ENCODE measurements around the gene SMPD1. TPM values are rescaled to one million over a fixed set of nuclear protein-coding genes. Genes with fewer than 3 reads are reported as not detected.

Gene SMPD1
- total RNA-seq, 1 experiment from 2014 or later: 176 TPM

DNA sequence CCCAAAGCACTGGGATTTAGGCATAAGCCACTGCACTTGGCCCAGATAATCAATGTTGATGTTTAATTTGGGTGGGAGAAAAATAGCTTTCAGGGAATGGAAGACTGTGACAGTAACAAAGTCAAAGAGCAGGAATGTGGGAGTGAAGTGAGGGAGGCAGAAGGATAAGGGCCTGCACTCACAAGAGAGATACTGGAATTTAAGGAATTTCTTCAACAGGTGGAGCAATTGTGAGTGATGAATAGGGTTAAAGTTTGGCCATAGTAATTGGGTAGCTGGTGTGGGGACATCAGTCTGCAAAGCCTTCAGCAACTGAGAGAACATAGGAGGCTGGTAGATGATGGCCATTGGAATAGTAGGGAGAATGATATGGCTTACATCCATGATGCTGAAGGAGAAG lies 37.2 kb downstream of the SMPD1 start:
- H3K4me3 ChIP-seq (ENCODE audit: low read depth, low read length, poor library complexity, severe bottlenecking): no peak overlapping the region
- no peak for DNase-seq (ENCODE audit: low spot score)
- intact Hi-C loops (cut with micrococcal nuclease; ENCODE audit: unreplicated experiment): no loop called here
- no peaks in the 10 kb centered on the region for H3K27me3 ChIP-seq (replicated peaks; ENCODE audit: insufficient read depth, low read depth, low read length, poor library complexity)
- no peaks in the 10 kb centered on the region for H3K36me3 ChIP-seq (ENCODE audit: insufficient read depth, low read length, poor library complexity, severe bottlenecking)
- no peak overlapping the region for H3K27ac ChIP-seq (ENCODE audit: low read depth, low read length, poor library complexity, severe bottlenecking)
- TF ChIP-seq, protein P1, sequence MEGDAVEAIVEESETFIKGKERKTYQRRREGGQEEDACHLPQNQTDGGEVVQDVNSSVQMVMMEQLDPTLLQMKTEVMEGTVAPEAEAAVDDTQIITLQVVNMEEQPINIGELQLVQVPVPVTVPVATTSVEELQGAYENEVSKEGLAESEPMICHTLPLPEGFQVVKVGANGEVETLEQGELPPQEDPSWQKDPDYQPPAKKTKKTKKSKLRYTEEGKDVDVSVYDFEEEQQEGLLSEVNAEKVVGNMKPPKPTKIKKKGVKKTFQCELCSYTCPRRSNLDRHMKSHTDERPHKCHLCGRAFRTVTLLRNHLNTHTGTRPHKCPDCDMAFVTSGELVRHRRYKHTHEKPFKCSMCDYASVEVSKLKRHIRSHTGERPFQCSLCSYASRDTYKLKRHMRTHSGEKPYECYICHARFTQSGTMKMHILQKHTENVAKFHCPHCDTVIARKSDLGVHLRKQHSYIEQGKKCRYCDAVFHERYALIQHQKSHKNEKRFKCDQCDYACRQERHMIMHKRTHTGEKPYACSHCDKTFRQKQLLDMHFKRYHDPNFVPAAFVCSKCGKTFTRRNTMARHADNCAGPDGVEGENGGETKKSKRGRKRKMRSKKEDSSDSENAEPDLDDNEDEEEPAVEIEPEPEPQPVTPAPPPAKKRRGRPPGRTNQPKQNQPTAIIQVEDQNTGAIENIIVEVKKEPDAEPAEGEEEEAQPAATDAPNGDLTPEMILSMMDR (conservative IDR thresholded peaks at IDR 0.05; ENCODE audit: low read depth, low read length): no peak
- TF ChIP-seq EZH2 (IDR thresholded peaks at IDR 0.05; ENCODE audit: borderline replicate concordance, low read depth, low read length, poor library complexity, severe bottlenecking): no peak
- CTCF ChIA-PET: no interaction called here
- no peaks in the 10 kb centered on the region for H3K4me1 ChIP-seq (ENCODE audit: insufficient read depth, low read length, poor library complexity, severe bottlenecking)
- no TSS peak for BruUV-seq (replicated peaks)
- H3K9me3 ChIP-seq (ENCODE audit: low read depth, low read length, poor library complexity, severe bottlenecking): no peaks in the 10 kb centered on the region
- POLR2A ChIA-PET (ENCODE audit: low non-redundant PET): no interaction called here

DNA sequence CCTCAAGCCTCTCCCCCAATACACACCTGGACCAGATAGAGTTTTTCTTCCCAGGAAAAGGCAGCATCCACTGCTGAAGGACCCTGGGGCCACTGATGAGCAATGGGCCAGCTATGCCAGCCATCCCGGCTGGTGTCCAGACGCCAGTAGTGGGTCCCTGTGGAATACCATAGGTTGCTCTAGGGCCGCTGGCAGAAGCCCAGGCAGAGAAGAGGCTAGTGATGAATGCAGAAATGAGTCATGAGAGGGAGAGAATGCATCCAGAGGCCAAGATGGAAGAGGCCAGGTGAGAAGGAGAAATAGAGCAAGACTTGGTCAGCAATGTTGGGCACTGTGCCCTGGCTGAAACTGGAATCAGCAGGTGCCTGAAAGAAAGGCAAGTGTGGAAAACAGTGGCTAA lies 41.6 kb downstream of the SMPD1 start:
- H3K4me3 ChIP-seq (ENCODE audit: low read depth, low read length, poor library complexity, severe bottlenecking): no peak overlapping the region
- CTCF ChIA-PET: no interaction called here
- intact Hi-C loops (cut with micrococcal nuclease; ENCODE audit: unreplicated experiment): no loop called here
- no peaks in the 10 kb centered on the region for H3K9me3 ChIP-seq (ENCODE audit: low read depth, low read length, poor library complexity, severe bottlenecking)
- POLR2A ChIA-PET (ENCODE audit: low non-redundant PET): no interaction called here
- no peak for DNase-seq (ENCODE audit: low spot score)
- H3K36me3 ChIP-seq (ENCODE audit: insufficient read depth, low read length, poor library complexity, severe bottlenecking): no peaks in the 10 kb centered on the region
- H3K4me1 ChIP-seq (ENCODE audit: insufficient read depth, low read length, poor library complexity, severe bottlenecking): no peaks in the 10 kb centered on the region
- no peak overlapping the region for H3K27ac ChIP-seq (ENCODE audit: low read depth, low read length, poor library complexity, severe bottlenecking)
- H3K27me3 ChIP-seq (replicated peaks; ENCODE audit: insufficient read depth, low read depth, low read length, poor library complexity): no peaks in the 10 kb centered on the region
- BruUV-seq (replicated peaks): no TSS peak
- TF ChIP-seq EZH2 (IDR thresholded peaks at IDR 0.05; ENCODE audit: borderline replicate concordance, low read depth, low read length, poor library complexity, severe bottlenecking): no peak

DNA sequence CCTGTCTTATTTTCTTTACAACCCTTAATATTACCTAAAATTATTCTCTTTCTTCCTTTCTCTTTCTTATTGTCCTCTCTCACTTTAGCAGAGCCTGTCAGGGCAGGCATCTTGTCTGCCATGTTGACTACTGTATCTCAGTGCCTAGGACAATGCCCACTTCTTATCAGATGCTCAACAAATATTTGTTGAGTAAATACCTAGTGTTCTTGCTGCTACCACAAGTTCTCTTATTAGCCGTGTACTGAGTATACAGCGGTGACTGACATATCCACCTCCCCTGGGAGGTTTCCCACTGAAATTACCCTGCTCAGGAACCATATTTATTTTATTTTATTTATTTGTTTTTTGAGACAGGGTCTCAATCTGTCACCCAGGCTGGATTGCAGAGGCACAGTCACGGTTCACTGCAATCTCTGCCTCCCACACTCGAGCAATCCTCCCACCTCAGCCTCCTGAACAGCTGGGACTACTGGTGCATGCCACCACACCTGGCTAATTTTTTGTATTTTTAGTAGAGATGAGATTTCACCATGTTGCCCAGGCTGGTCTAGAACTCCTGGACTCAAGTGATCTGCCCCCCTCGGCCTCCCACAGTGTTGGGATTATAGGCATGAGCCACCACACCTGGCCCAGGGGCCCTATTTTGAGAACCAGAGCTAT lies 43.9 kb downstream of the SMPD1 start:
- Histone ChIP-seq H3K27ac (ENCODE audit: low read depth, low read length, poor library complexity, severe bottlenecking) (no peak overlapping the region), H3K4me3 (ENCODE audit: low read depth, low read length, poor library complexity, severe bottlenecking) (no peak overlapping the region), H3K9me3 (ENCODE audit: low read depth, low read length, poor library complexity, severe bottlenecking) (no peaks in the 10 kb centered on the region), H3K36me3 (ENCODE audit: insufficient read depth, low read length, poor library complexity, severe bottlenecking) (no peaks in the 10 kb centered on the region), H3K27me3 (replicated peaks; ENCODE audit: insufficient read depth, low read depth, low read length, poor library complexity) (no peaks in the 10 kb centered on the region), H3K4me1 (ENCODE audit: insufficient read depth, low read length, poor library complexity, severe bottlenecking) (no peaks in the 10 kb centered on the region)
- no TSS peak for BruUV-seq (replicated peaks)
- no peak for DNase-seq (ENCODE audit: low spot score)
- no peak for TF ChIP-seq EZH2 (IDR thresholded peaks at IDR 0.05; ENCODE audit: borderline replicate concordance, low read depth, low read length, poor library complexity, severe bottlenecking)
- TF ChIP-seq, protein P1 (conservative IDR thresholded peaks at IDR 0.05; ENCODE audit: low read depth, low read length): no peak
- POLR2A ChIA-PET (ENCODE audit: low non-redundant PET): no interaction called here
- CTCF ChIA-PET: no interaction called here
- intact Hi-C loops (cut with micrococcal nuclease; ENCODE audit: unreplicated experiment): no loop called here

DNA sequence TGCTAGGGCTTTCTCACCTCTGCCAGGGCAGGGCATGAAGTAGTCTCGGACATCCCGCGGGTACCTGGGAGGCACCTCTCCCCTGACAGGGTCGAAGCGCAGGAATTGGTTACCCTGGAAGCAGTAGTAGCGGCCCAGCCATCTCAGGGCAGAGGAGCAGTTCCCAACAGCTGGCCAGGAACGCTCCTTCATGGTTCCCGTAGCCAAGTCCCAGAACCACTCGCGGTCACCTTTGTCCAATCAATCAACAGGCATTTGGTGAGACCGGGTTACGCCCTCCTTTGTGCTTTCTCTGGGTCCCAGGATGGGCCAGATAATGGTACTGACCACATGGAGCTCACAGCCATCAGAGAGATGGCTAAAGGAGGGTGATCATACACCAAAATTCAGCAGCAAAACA lies 47.1 kb downstream of the SMPD1 start:
- Histone ChIP-seq H3K4me3 (ENCODE audit: low read depth, low read length, poor library complexity, severe bottlenecking) (no peak overlapping the region), H3K9me3 (ENCODE audit: low read depth, low read length, poor library complexity, severe bottlenecking) (no peaks in the 10 kb centered on the region), H3K36me3 (ENCODE audit: insufficient read depth, low read length, poor library complexity, severe bottlenecking) (no peaks in the 10 kb centered on the region), H3K27ac (ENCODE audit: low read depth, low read length, poor library complexity, severe bottlenecking) (no peak overlapping the region), H3K4me1 (ENCODE audit: insufficient read depth, low read length, poor library complexity, severe bottlenecking) (no peaks in the 10 kb centered on the region), H3K27me3 (replicated peaks; ENCODE audit: insufficient read depth, low read depth, low read length, poor library complexity) (no peaks in the 10 kb centered on the region)
- no peak for TF ChIP-seq EZH2 (IDR thresholded peaks at IDR 0.05; ENCODE audit: borderline replicate concordance, low read depth, low read length, poor library complexity, severe bottlenecking)
- TF ChIP-seq, protein P1 (conservative IDR thresholded peaks at IDR 0.05; ENCODE audit: low read depth, low read length): no peak
- CTCF ChIA-PET: no interaction called here
- BruUV-seq (replicated peaks): no TSS peak
- intact Hi-C loops (cut with micrococcal nuclease; ENCODE audit: unreplicated experiment): no loop called here
- DNase-seq (ENCODE audit: low spot score): no peak
- POLR2A ChIA-PET (ENCODE audit: low non-redundant PET): no interaction called here
